Measurements from ENCODE around the gene DRG2.

Gene DRG2, protein sequence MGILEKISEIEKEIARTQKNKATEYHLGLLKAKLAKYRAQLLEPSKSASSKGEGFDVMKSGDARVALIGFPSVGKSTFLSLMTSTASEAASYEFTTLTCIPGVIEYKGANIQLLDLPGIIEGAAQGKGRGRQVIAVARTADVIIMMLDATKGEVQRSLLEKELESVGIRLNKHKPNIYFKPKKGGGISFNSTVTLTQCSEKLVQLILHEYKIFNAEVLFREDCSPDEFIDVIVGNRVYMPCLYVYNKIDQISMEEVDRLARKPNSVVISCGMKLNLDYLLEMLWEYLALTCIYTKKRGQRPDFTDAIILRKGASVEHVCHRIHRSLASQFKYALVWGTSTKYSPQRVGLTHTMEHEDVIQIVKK

DNA sequence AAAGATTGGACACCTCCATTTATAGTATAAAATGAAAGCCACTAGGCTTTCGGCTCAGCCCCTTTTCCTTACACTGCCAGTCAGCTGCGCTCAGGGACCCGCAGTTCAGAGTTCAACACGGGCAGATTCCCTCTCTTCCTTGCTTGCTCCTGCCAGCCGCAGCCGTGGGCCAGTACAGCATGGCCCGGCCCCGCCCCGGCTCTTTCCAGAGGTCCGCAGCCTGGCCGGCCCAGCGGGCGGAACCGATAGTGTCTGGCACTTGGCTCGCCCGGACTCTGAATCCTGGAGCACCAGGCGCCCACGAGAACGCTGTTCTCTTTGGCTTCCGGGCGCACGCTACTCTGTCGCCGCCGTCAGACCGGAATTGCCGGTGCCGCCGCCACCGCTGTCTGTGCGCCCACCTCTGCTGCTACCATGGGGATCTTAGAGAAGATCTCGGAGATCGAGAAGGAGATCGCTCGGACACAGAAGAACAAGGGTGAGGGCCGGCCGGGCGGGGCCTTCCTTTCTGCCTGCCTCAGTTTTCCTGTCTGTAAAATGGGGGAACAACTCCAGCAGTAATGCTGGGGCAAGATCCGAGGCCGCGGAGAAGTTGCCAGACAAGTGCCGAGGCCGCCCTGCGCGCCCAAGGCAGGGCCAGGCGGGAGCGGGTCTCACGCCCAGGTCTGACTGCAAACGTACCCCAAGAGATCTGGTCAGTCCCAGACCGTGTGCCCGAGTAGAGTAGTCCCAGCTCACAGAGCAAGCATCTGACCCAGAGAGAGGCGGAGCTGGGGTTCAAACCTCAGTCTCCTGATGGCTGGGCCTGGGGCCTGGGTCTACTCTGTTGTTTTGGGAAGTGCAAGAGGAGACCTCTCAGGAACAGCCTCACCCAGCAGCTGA is at the start of gene DRG2:
Gene DRG2 (plus strand): TSS at position 339 of the 882 bp plus-strand sequence. CDS start 76 bp downstream, at position 415.
- DNase-seq (ENCODE audit: low read depth in 2 of 2, low spot score in 1 of 2) = peak; percentile 73 to 78

DNA sequence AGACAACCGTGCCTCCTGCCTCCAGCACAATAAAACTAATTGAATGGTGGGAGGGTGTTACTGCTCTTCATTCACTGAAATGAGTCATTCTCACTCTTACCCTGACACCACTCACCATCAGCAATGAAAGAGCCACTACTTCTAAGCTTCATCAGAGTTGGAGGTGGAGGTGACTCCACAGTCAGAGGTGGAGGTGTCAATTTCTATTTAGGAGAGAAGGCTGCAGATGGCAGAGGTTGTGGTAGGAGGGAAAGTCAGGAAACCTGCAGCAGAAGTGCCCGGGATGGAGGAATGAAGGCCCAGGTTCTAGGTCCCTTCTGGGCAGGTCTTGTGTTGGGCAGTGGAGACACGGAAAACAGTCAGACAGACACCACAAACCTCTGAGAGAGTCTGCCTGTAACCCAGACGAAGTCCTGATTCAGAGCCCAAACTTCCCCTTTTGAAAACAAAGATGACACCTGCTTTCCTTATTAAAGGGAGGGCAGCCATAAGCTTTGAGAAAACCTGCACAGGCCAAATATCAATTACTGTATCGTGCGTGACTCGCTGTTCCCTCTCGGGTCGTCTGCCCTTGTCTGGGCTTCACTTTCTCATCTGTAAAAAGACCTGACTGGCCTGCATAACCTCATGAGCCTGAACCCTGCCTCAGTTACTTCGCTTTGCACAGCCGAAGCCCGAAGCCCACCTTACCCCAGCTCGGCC is 49.4 kb upstream of the DRG2 start:
- no peak for DNase-seq (ENCODE audit: low read depth in 2 of 2, low spot score in 1 of 2)

DNA sequence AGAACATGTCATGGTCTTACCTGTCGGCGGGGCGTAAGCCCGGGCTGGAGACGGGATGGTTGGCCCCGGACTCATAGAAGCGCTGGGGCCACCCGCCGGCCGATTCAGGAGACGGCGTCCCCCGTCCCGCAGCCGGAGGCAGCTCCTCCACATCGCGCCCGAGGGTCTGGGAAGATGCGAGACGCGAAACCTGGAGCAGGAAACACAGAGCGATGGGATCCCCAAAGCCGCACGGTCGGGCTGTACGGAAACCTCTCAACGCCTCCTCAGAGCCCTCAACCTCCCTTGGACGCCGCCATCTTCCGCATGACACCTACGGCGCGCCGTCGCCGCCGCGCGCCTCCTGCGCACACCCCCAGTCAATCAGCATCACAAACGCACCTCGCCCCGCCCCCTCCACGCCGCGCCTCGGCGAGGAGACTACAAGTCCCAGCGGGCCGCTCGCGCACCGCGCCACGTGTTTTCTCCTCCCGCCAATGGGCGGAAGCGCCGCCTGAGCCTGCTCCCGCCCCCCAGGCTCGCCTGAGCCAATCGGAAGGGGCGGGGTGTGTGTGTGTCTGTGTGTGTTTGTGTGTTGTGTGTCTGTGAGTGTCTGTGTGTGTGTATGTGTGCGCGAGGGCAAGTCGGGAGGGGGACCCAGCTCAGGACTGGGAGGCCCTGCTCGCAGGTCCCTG is 48.8 kb upstream of the DRG2 start, which contains the start of the genes ATPAF2 and GID4:
Gene ATPAF2 (minus strand): TSS at position 308 of the 674 bp plus-strand sequence. CDS start 155 bp downstream, at position 153.
Gene GID4 (plus strand): TSS at position 548 of the 674 bp plus-strand sequence. CDS start 57 bp downstream, at position 605.
- peak; percentile 97 to 99 for DNase-seq (ENCODE audit: low read depth in 2 of 2, low spot score in 1 of 2)

DNA sequence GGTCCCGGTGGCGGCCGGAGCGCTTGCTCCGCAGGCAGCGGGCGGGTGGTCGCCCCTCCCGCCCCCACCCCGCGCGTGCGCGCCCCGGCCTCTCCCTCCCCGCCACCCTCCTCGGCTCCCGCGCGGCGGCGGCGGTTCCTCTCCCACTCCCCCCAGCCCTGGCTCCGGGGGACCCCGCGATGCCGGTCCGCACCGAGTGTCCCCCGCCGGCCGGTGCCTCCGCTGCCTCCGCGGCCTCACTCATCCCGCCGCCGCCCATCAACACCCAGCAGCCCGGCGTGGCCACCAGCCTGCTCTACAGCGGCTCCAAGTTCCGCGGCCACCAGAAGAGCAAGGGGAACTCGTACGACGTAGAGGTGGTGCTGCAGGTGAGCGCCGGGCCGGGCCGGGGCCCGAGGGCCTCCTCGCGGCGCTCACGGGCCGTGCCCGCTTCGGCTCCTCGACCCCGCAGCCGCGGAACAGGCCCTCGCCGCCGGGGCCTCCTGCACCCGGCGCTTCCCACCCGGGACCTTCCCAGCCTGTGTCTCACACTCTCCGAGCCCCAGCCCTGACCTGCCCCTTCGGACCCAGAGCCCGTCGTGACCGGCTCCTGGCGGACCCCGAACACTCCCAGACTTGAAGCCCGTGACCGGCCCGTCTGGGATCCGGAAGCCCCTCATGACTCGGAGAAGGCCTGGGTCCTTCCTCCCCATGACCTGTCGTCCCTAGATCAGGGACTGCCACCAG is 48.0 kb upstream of the DRG2 start:
- DNase-seq (ENCODE audit: low read depth in 2 of 2, low spot score in 1 of 2) = peak in 1 of 2 donors; percentile 21

DNA sequence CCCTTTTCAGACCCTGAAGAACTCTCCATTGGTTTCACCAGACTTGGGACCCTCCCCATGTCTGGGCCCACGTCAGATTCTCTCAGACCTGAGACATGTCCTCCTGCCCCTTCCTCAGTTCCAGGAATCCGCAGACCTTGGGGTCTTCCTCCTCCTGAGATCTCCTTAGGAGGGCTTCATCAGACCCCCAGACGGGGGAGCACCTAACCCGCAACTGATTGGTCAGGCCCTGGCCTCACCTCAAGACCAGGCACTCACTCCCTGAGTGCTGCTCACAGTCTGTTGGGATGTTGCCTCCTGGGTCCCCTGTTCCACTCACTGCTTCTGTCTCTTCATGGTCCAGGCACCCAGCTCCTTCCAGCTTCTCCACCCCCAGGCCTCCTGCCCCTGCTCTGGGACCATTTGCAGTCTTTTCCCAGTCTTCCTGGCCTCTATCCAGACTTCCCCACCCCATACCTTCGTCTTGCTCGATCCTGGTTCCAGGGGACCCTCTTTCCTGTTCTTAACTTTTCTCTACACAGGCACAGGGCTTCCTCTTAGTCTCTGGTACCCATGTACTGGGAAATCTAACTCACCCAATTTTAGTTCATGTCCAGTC is 47.4 kb upstream of the DRG2 start:
- no peak for DNase-seq (ENCODE audit: low read depth in 2 of 2, low spot score in 1 of 2)

DNA sequence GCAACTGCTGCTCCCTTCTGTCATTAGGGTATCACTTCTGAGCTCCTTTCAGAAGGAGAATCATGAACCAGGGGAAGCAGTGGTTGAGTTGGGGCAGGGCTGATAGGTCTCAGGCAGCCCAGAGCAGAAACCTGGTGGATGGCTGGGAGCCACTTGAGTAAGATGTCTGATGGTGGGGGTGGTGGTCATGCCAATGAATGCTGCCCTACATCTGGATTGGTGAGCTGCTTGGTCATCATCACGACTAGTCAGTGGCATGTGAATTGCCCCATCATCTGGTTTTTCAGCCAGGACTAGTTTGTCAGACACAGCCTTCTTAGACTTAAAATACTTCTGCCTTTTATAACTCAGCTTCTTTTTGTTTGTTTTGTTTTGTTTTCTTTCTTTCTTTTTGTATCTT is 46.0 kb upstream of the DRG2 start:
- DNase-seq (ENCODE audit: low read depth in 2 of 2, low spot score in 1 of 2) = no peak

DNA sequence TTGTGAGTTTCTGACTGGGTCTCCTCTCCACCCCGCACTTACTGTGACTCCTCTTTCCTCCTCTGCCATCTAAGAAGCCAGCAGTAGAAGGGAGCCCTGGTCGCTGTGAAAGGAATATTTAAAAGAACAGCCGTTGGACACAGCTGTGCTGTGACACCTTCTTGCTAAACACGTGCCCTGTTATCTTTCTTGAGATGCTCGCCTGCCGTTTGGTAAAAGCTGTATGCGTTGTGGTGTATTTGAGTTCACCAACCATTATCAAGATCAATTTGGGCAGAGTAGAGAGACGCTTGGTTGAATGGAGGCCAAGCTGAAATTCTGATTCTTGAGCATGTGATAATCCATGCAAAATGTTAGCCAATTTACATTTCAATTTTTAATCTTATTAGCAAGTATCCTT is 44.8 kb upstream of the DRG2 start:
- DNase-seq (ENCODE audit: low read depth in 2 of 2, low spot score in 1 of 2) = no peak

DNA sequence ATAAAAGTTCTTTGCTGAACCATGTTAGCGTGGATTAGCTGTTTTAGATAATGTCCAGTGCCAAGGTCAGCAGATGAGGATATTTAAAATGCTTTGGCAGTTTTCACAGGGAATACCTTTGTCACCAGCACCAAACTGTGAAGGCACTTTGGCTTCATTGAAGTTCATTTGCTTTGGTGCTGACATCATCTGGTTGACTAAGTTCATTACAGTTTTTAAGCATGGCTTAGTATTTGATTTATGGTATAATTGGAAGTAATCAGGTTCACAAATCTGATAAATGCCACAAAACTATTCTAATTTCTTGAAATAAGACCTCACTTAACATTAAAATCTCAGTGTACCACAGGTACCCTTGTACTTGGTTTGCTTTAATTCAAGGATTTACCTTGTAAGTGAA is 44.3 kb upstream of the DRG2 start:
- DNase-seq (ENCODE audit: low read depth in 2 of 2, low spot score in 1 of 2) = no peak

DNA sequence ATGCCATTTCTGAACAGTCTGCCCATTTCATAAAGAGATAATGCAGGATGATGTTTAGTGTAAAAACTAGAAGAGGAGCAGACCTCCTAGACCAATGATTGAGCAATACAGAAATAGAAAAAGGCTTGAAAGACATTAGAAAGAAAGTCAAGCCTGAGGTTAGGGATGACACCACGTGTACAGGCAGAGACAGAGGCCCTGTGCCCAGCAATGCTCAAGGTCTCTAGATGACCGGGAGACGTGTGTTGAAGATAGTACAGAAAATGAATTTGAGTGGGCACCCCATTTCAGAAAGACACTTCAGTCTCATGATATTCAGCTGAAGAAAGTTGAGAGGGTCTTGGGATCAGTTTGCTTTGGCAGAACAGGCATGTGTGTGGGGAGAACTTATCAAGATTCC is 43.1 kb upstream of the DRG2 start:
- DNase-seq (ENCODE audit: low read depth in 2 of 2, low spot score in 1 of 2) = no peak

DNA sequence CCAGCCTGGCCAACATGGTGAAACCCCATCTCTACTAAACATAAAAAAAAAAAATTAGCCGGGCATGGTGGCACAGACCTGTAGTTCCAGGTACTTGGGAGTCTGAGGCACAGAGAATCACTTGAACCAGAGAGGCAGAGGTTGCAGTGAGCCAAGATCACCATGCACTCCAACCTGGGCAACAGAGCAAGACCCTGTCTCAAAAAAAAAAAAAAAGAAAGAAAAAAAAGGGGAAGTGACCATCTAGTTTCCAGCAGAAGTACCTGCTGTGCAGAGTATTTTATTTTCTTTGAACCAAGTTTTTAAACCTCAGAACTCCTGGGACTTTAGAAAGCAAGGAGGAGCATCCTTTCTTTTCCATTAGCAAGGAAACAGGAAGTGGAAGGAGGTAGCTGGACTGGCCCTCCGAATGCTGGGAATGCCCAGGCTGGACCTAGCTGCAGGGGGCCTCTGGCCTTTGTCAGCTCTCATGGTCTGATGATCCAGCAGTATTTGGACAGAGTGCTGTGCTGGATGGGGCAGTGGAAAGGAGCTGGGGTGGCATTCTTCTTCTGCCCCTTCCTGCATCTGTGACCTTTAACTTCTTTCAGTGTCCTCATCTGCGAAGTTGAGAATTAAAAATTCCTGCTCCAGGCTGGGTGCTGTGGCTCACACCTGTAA is 41.9 kb upstream of the DRG2 start:
- no peak for DNase-seq (ENCODE audit: low read depth in 2 of 2, low spot score in 1 of 2)

DNA sequence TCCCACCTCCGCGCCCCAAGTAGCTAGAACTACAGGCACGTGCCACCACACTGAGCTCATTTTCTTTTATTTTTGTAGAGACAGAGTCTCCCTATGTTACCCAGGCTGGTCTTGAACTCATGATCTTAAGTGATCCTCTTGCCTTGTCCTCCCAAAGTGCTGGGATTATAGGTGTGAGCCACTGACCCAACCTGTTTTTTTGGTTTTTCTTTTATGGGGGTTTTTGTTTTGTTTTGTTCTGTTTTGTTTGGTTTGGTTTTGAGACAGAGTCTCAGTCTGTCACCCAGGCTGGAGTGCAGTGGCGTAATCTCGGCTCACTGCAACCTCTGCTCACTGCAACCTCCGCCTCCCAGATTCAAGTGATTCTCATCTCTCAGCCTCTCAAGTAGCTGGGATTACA is 32.2 kb upstream of the DRG2 start:
- DNase-seq (ENCODE audit: low read depth in 2 of 2, low spot score in 1 of 2) = no peak

DNA sequence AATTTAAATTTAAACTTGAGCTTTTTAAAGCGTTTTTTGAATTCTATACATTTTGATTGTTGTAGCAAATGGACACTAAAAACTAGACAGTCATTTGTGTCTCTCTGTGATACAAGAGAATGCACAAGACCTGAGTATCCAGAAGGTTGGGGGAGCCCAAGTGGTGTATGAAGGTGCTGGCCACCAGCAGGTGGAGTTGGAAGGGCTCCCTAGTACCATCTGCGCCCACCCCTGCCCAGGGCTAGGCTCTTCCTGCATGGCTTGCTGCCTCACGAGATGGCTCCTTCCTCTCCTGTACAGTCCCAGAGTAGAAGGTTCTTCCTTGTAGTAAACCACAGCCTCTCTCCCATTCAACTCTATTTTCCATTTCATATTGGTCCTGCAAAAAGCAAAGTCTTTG is 31.5 kb upstream of the DRG2 start:
- DNase-seq (ENCODE audit: low read depth in 2 of 2, low spot score in 1 of 2) = no peak

DNA sequence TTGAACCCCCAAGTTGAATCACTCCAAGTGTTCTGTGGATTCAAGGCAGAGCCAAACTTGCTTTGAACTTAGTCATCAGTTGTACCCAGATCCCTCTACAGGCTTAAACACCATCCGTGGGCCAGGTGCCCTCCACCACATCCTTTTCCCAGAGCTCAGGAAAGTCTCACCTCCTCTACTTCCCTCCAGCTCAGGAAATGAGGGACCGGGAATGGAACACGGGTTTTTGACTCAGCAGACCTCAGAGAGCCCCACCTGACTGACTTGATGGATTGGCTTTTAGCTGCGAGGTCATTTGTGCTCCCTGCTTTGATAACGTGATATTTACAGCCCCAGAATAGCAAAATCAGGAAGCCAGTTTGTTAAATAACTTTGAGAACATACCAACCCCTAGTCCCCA is 28.5 kb upstream of the DRG2 start:
- no peak for DNase-seq (ENCODE audit: low read depth in 2 of 2, low spot score in 1 of 2)

DNA sequence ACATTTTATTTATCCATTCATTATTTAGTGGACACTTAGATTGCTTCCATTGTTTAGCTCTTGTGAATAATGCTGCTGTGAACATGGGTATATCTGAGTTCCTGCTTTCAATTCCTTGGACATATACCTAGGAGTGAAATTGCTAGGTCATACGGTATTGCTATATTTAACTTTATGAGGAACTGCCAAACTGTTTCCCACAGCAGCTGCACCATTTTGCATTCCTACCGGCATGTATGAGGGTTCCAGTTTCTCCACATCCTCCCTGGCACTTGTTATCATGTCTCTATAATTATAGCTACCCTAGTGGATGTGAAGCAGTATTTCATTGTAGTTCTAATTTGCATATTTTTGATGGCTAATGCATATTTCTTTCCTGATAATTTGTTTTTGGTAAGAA is 23.7 kb upstream of the DRG2 start:
- no peak for DNase-seq (ENCODE audit: low read depth in 2 of 2, low spot score in 1 of 2)

DNA sequence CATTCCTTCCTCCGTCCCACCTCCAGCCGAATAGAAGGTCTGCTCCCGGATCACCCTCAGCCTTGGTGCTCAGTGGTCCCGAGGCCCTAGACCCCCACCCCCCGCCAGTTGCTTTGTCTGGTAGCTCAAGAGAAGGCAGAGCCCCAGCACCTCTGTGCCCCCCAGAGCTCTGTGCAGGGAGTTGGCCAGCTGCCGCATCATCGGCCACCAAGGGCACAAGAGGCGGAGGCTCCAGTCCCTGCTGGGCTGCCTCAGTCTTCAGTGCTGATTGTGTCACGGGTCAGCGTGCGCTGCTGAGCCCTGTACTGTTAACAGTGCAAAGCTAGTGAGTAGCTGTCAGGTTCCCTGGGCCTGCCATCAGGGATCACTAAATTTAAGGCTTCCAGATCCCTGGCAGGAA is 22.2 kb upstream of the DRG2 start:
- DNase-seq (ENCODE audit: low read depth in 2 of 2, low spot score in 1 of 2) = no peak

DNA sequence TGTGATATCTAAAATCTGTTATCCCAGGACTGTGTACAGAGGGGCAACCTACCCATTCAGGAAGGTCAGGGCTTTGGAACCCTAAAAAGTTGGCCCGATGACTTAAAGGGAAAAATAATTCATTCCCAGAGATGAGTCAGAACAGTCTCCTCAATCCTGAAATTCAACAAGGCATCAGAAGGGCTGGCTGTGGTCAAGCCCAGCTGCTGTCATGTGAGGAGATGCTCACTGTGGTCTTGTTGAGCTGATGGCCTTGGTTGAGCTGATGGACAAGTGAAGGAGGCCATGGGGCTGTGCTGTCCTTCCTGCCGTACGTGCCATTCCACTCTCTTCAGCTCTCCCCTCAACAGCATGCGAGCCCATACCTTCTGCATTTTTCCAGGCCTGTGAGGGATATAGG is 20.9 kb upstream of the DRG2 start:
- no peak for DNase-seq (ENCODE audit: low read depth in 2 of 2, low spot score in 1 of 2)

DNA sequence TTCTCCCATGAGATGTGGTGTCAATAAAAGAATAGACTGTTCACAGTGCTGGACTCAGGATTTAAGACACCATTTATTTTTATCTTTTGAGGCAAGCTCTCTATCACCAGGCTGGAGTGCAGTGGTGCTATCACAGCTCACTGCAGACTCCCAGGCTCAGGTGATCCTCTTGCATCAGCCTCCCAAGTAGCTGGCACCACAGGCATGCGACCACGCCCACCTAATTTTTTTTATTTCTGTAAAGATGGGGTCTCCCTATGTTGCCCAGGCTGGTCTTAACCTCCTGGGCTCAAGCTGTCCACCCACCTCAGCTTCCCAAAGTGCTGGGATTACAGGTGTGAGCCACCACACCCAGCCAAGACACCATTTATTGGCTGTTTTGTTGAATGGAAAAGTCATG is 18.6 kb upstream of the DRG2 start:
- DNase-seq (ENCODE audit: low read depth in 2 of 2, low spot score in 1 of 2) = no peak

DNA sequence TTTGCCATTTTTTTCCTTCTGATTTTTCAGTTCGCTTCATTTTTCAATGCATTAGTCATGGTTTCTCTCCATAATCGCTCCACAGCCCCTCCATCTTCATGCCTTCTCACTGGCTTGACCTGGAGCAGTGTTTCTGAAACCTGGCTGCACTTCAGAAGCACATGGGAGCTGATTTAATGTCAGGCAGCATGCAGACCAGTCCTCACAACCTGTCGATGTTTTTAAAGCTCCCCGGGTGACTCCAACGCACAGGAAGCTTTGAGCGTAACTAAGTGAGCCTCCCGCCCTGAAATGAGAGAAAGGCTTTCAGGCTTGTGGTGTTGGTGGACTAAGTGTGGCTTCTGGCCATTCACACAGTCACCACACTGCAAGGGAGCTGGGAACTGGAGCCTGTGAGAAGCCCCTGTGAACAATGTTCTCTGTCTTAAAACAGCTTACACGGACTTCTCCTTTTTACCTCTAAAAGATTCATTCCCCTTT is 16.8 kb upstream of the DRG2 start:
- DNase-seq (ENCODE audit: low read depth in 2 of 2, low spot score in 1 of 2) = no peak

DNA sequence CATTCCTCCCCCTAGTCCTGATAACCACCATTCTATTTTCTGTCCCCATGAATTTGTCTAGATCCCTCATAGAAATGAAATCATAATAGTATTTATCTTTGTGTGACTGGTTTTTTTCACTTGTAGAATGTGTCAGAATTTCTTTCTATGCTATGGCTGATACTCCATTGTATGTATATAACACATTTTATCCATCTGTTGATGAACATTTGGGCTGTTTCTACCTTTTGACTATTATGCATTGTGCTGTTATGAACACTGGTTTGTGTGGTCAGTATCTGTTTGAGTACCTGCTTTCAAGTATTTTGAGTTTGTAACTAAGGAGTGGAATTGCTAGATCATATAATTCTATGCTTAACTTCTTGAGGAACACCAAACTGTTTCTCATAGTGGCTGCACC is 16.0 kb upstream of the DRG2 start:
- DNase-seq (ENCODE audit: low read depth in 2 of 2, low spot score in 1 of 2) = no peak

Data from stimulated activated CD8-positive, alpha-beta memory T cell treated with anti-CD3 and anti-CD28 coated beads, Interleukin-4, amount 100 ng/mL, for 1 hour (primary cell).